Measurements from ENCODE around the gene ANXA11.

GRCh38 chr10:80187465-80188409 lies 17.6 kb downstream of the ANXA11 start:
- TF ChIP-seq CTCF (IDR thresholded peaks at IDR 0.05) (no peak), POLR2A (IDR thresholded peaks at IDR 0.05) (no peak)
